ENCODE data around the gene NDUFS2. TPM values are rescaled to one million over a fixed set of nuclear protein-coding genes. Genes with fewer than 3 reads are reported as not detected.

Gene NDUFS2
- total and polyA plus RNA-seq, 5 donors from 2014 or later: 67.5 to 128 (median 110) TPM

DNA sequence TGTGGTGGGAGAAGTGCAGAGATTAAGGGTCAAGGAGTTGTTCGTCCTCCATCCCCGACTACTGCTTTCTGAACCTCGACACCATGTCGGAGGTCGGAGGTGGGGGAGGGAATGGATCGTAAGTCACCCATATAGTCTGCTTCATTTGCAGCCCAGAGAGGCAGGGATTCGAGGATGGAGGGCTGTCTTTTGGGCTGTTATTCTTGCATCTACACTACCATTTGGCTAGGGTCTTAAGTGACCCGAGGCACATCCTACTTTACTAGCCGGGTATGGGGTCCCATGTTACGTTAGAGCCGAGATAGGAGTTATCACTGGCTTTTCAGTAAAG, 42.3 kb upstream of the NDUFS2 start:
- no peak for ATAC-seq (ENCODE audit: low read depth in 2 of 2)
- H3K4me1 Mint-ChIP-seq: peaks cover 29 to 74% (median 51%) of the 10 kb centered on the region in 4 donors
- H3K4me3 ChIP-seq (ENCODE audit: low read depth, low read length): peak overlapping the region; percentile 94

GRCh38 chr1:161160671-161161145, 41.5 kb upstream of the NDUFS2 start:
- Mint-ChIP-seq H3K4me1 (peaks cover 21 to 73% (median 48%) of the 10 kb centered on the region in 4 donors), H3K27ac (no peak overlapping the region), H3K9me3 (no peaks in the 10 kb centered on the region), H3K36me3 (peaks cover 47% of the 10 kb centered on the region), H3K27me3 (no peaks in the 10 kb centered on the region), H3K4me3 (peak overlapping the region; percentile 91 to 97 (median 95))
- Histone ChIP-seq H3K27me3 (ENCODE audit: control insufficient read depth, insufficient read depth, low read length) (no peaks in the 10 kb centered on the region), H3K27ac (ENCODE audit: insufficient read depth, low read length, poor library complexity, severe bottlenecking) (no peak overlapping the region), H3K36me3 (ENCODE audit: control insufficient read depth, insufficient read depth, low read length) (peaks cover 35% of the 10 kb centered on the region), H3K9me3 (ENCODE audit: control insufficient read depth in 2 of 2, low read length in 2 of 2) (no peaks in the 10 kb centered on the region), H3K4me1 (ENCODE audit: control insufficient read depth, insufficient read depth, low read length, poor library complexity, severe bottlenecking) (peaks cover 37% of the 10 kb centered on the region), H3K4me3 (ENCODE audit: low read depth, low read length) (no peak overlapping the region)
- ATAC-seq (ENCODE audit: low read depth in 2 of 2): no peak
- DNase-seq: no peak

More for the DNA sequence above, 42.3 kb upstream of the NDUFS2 start:
- H3K27ac ChIP-seq (ENCODE audit: insufficient read depth, low read length, poor library complexity, severe bottlenecking): peak overlapping the region; percentile 83
- H3K4me3 Mint-ChIP-seq: peak overlapping the region; percentile 91 to 97 (median 95)
- peak in 1 of 3 donors; percentile 29 for DNase-seq
- no peaks in the 10 kb centered on the region for H3K27me3 Mint-ChIP-seq
- H3K27ac Mint-ChIP-seq: peak overlapping the region; percentile 26 to 92 (median 83)
- H3K27me3 ChIP-seq (ENCODE audit: control insufficient read depth, insufficient read depth, low read length): no peaks in the 10 kb centered on the region
- H3K9me3 ChIP-seq (ENCODE audit: control insufficient read depth in 2 of 2, low read length in 2 of 2): no peaks in the 10 kb centered on the region
- H3K36me3 ChIP-seq (ENCODE audit: control insufficient read depth, insufficient read depth, low read length): peaks cover 35% of the 10 kb centered on the region
- peaks cover 35% of the 10 kb centered on the region for H3K4me1 ChIP-seq (ENCODE audit: control insufficient read depth, insufficient read depth, low read length, poor library complexity, severe bottlenecking)
- H3K36me3 Mint-ChIP-seq: peaks cover 43% of the 10 kb centered on the region
- no peaks in the 10 kb centered on the region for H3K9me3 Mint-ChIP-seq

GRCh38 chr1:161161652-161162051, 40.5 kb upstream of the NDUFS2 start:
- Mint-ChIP-seq H3K4me1 (peaks cover 25 to 78% (median 50%) of the 10 kb centered on the region in 4 donors), H3K27me3 (no peaks in the 10 kb centered on the region), H3K4me3 (peak overlapping the region; percentile 38 to 96 (median 65)), H3K9me3 (no peaks in the 10 kb centered on the region), H3K27ac (peak overlapping the region in 1 of 3 donors; percentile 46), H3K36me3 (peaks cover 47% of the 10 kb centered on the region)
- Histone ChIP-seq H3K4me1 (ENCODE audit: control insufficient read depth, insufficient read depth, low read length, poor library complexity, severe bottlenecking) (peaks cover 45% of the 10 kb centered on the region), H3K27ac (ENCODE audit: insufficient read depth, low read length, poor library complexity, severe bottlenecking) (no peak overlapping the region), H3K36me3 (ENCODE audit: control insufficient read depth, insufficient read depth, low read length) (peaks cover 35% of the 10 kb centered on the region), H3K9me3 (ENCODE audit: control insufficient read depth in 2 of 2, low read length in 2 of 2) (no peaks in the 10 kb centered on the region), H3K4me3 (ENCODE audit: low read depth, low read length) (no peak overlapping the region), H3K27me3 (ENCODE audit: control insufficient read depth, insufficient read depth, low read length) (no peaks in the 10 kb centered on the region)
- ATAC-seq (ENCODE audit: low read depth in 2 of 2): no peak
- no peak for DNase-seq

DNA sequence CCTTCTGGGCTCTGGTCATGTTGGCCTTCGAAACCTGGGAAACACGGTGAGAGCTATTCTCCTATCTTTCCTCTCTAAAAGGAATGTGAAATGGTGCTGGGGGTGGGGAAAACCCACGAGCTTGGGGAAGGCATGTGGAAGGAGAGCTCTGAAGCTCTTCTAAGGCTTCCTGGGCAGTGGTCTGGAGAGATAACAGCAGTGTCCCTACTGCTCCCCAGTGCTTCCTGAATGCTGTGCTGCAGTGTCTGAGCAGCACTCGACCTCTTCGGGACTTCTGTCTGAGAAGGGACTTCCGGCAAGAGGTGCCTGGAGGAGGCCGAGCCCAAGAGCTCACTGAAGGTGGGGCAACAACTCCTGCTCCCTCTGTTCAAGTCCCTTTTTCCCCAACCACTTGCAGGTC, 40.1 kb upstream of the NDUFS2 start:
- H3K36me3 ChIP-seq (ENCODE audit: control insufficient read depth, insufficient read depth, low read length): peaks cover 32% of the 10 kb centered on the region
- peaks cover 49% of the 10 kb centered on the region for H3K4me1 ChIP-seq (ENCODE audit: control insufficient read depth, insufficient read depth, low read length, poor library complexity, severe bottlenecking)
- Mint-ChIP-seq H3K27me3 (no peaks in the 10 kb centered on the region), H3K4me3 (peak overlapping the region in 3 of 4 donors; percentile 38 to 91 (median 39)), H3K9me3 (no peaks in the 10 kb centered on the region), H3K27ac (peak overlapping the region in 1 of 3 donors; percentile 46), H3K4me1 (peaks cover 22 to 81% (median 50%) of the 10 kb centered on the region in 4 donors), H3K36me3 (peaks cover 44% of the 10 kb centered on the region)
- DNase-seq: no peak
- H3K27me3 ChIP-seq (ENCODE audit: control insufficient read depth, insufficient read depth, low read length): no peaks in the 10 kb centered on the region
- H3K4me3 ChIP-seq (ENCODE audit: low read depth, low read length): no peak overlapping the region
- H3K27ac ChIP-seq (ENCODE audit: insufficient read depth, low read length, poor library complexity, severe bottlenecking): no peak overlapping the region
- no peak for ATAC-seq (ENCODE audit: low read depth in 2 of 2)
- no peaks in the 10 kb centered on the region for H3K9me3 ChIP-seq (ENCODE audit: control insufficient read depth in 2 of 2, low read length in 2 of 2)

DNA sequence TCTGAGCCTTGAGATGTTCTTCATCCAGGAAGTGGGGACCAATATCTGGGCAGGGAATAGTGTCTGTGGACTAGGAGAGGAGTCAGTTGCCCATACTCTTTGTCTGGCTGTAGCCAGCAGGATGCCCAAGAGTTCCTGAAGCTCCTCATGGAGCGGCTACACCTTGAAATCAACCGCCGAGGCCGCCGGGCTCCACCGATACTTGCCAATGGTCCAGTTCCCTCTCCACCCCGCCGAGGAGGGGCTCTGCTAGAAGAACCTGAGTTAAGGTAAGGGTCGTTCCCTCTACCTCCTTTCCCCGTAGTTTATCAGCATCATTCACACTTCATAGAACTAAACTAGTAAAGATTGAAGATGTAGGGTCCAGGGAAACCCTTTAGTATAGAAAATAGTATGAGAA, 39.4 kb upstream of the NDUFS2 start:
- no peaks in the 10 kb centered on the region for H3K9me3 ChIP-seq (ENCODE audit: control insufficient read depth in 2 of 2, low read length in 2 of 2)
- peak overlapping the region in 1 of 3 donors; percentile 60 for H3K27ac Mint-ChIP-seq
- DNase-seq: no peak
- H3K4me3 ChIP-seq (ENCODE audit: low read depth, low read length): no peak overlapping the region
- H3K27me3 Mint-ChIP-seq: no peaks in the 10 kb centered on the region
- peaks cover 56% of the 10 kb centered on the region for H3K4me1 ChIP-seq (ENCODE audit: control insufficient read depth, insufficient read depth, low read length, poor library complexity, severe bottlenecking)
- peaks cover 38% of the 10 kb centered on the region for H3K36me3 Mint-ChIP-seq
- no peaks in the 10 kb centered on the region for H3K27me3 ChIP-seq (ENCODE audit: control insufficient read depth, insufficient read depth, low read length)
- peaks cover 26% of the 10 kb centered on the region for H3K36me3 ChIP-seq (ENCODE audit: control insufficient read depth, insufficient read depth, low read length)
- H3K4me3 Mint-ChIP-seq: peak overlapping the region in 3 of 4 donors; percentile 59 to 91 (median 65)
- ATAC-seq (ENCODE audit: low read depth in 2 of 2): no peak
- H3K9me3 Mint-ChIP-seq: no peaks in the 10 kb centered on the region
- no peak overlapping the region for H3K27ac ChIP-seq (ENCODE audit: insufficient read depth, low read length, poor library complexity, severe bottlenecking)
- H3K4me1 Mint-ChIP-seq: peaks cover 16 to 84% (median 46%) of the 10 kb centered on the region in 4 donors

DNA sequence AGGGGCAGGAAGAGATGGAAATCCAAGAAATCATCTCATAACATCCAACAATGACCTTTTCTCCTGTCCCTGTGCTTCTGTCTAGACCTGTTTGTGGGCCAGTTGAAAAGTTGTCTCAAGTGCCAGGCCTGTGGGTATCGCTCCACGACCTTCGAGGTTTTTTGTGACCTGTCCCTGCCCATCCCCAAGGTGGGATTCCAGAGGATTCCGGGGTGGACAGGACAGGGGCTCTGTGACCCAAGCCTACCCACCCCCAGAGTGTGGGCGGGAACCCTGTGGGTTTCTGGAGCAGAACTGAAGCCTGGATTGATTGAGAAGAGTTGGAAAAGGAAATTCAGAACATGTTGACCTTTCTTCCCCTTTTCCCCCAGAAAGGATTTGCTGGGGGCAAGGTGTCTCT, 38.4 kb upstream of the NDUFS2 start:
- peak overlapping the region in 3 of 4 donors; percentile 65 to 91 (median 70) for H3K4me3 Mint-ChIP-seq
- H3K27me3 Mint-ChIP-seq: no peaks in the 10 kb centered on the region
- no peaks in the 10 kb centered on the region for H3K9me3 Mint-ChIP-seq
- Histone ChIP-seq H3K9me3 (ENCODE audit: control insufficient read depth in 2 of 2, low read length in 2 of 2) (no peaks in the 10 kb centered on the region), H3K27me3 (ENCODE audit: control insufficient read depth, insufficient read depth, low read length) (no peaks in the 10 kb centered on the region), H3K27ac (ENCODE audit: insufficient read depth, low read length, poor library complexity, severe bottlenecking) (no peak overlapping the region), H3K4me1 (ENCODE audit: control insufficient read depth, insufficient read depth, low read length, poor library complexity, severe bottlenecking) (peaks cover 54% of the 10 kb centered on the region), H3K4me3 (ENCODE audit: low read depth, low read length) (no peak overlapping the region), H3K36me3 (ENCODE audit: control insufficient read depth, insufficient read depth, low read length) (peaks cover 20% of the 10 kb centered on the region)
- peak overlapping the region in 2 of 3 donors; percentile 90 to 99 for H3K27ac Mint-ChIP-seq
- ATAC-seq (ENCODE audit: low read depth in 2 of 2) (no peak), DNase-seq (no peak)
- peaks cover 31% of the 10 kb centered on the region for H3K36me3 Mint-ChIP-seq
- H3K4me1 Mint-ChIP-seq: peaks cover 16 to 83% (median 41%) of the 10 kb centered on the region in 4 donors

DNA sequence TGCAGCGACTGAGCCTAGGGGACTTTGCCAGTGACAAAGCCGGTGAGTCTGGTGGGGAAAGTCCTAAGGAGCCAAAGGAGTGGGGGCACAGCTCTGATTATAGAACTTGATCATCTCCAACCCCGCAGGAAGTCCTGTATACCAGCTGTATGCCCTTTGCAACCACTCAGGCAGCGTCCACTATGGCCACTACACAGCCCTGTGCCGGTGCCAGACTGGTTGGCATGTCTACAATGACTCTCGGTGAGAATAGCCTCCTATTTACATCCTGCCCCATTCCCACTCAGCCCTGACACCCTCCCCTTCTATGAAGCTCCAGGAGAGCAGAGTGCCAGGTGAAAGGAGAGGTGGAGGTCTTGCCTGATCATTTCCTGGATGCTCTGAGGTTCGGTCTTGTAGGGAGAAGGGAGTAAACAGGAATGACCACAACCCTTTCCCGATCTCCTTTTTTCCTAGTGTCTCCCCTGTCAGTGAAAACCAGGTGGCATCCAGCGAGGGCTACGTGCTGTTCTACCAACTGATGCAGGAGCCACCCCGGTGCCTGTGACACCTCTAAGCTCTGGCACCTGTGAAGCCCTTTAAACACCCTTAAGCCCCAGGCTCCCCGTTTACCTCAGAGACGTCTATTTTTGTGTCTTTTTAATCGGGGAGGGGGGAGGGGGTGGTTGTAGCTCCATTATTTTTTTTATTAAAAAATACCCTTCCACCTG, 37.1 kb upstream of the NDUFS2 start:
- Histone ChIP-seq H3K9me3 (ENCODE audit: control insufficient read depth in 2 of 2, low read length in 2 of 2) (no peaks in the 10 kb centered on the region), H3K27ac (ENCODE audit: insufficient read depth, low read length, poor library complexity, severe bottlenecking) (peak overlapping the region; percentile 93), H3K27me3 (ENCODE audit: control insufficient read depth, insufficient read depth, low read length) (no peaks in the 10 kb centered on the region), H3K4me3 (ENCODE audit: low read depth, low read length) (peak overlapping the region; percentile 84), H3K4me1 (ENCODE audit: control insufficient read depth, insufficient read depth, low read length, poor library complexity, severe bottlenecking) (peaks cover 47% of the 10 kb centered on the region), H3K36me3 (ENCODE audit: control insufficient read depth, insufficient read depth, low read length) (peaks cover 20% of the 10 kb centered on the region)
- Mint-ChIP-seq H3K4me3 (peak overlapping the region; percentile 64 to 97 (median 80)), H3K9me3 (no peaks in the 10 kb centered on the region), H3K36me3 (peaks cover 35% of the 10 kb centered on the region), H3K27ac (peak overlapping the region; percentile 80 to 99 (median 99)), H3K4me1 (peaks cover 8 to 78% (median 36%) of the 10 kb centered on the region in 4 donors), H3K27me3 (no peaks in the 10 kb centered on the region)
- DNase-seq (no peak), ATAC-seq (ENCODE audit: low read depth in 2 of 2) (no peak)
